B cell (primary cell): ENCODE data around the gene ZNF701. TPM values are rescaled to one million over a fixed set of nuclear protein-coding genes. Genes with fewer than 3 reads are reported as not detected.

Experiments
- ATAC-seq: fragments of 200-7000 bp; cut with Tn5 transposase; one replicate; pipeline ENCODE4 v1.10.0; 2021; ENCODE audit warnings: low read depth, mild to moderate bottlenecking, moderate number of reproducible peaks, moderate library complexity
- CTCF ChIA-PET: fragments of 350-600 bp; sonication (Branson Sonifier 250); formaldehyde crosslinking; loops from one replicate; lab custom pipeline; 2021; ENCODE audit warnings: antibody characterized with exemption, inconsistent platforms; lab: Charles Lee
- POLR2A ChIA-PET: fragments of 350-600 bp; sonication (Branson Sonifier 250); formaldehyde crosslinking; loops from one replicate; lab custom pipeline; 2021; ENCODE audit warnings: antibody characterized with exemption; lab: Charles Lee
- DNase-seq: peaks from one replicate; pipeline ENCODE4 v3.0.0; 2013
- H2AFZ ChIP-seq: 2 replicates; pipeline ENCODE4 v1.6.1; 2012; ENCODE audit warnings: mild to moderate bottlenecking, low read depth, low read length; ENCODE audit not compliant: insufficient read depth, poor library complexity, severe bottlenecking
- H3K27ac ChIP-seq, 2 donors: 1 replicate in 1 of 2; 2 replicates in 1 of 2; pipeline ENCODE4 v1.5.1; 2012 to 2013; ENCODE audit warnings: low read length in 2 of 2, mild to moderate bottlenecking in 2 of 2, moderate library complexity in 1 of 2
- H3K27me3 ChIP-seq, 4 experiments: fragments of 200-600 bp in 1 of 4; sonication (generic) in 1 of 4; replicated peaks in 1 of 4; 1 replicate in 2 of 4; 2 replicates in 2 of 4; pipeline versions ENCODE4 v1.6.1 to v1.7.0; 2013 to 2016; ENCODE audit warnings: low read length in 3 of 4, mild to moderate bottlenecking in 2 of 4, mixed read lengths in 1 of 4, moderate library complexity in 1 of 4; ENCODE audit not compliant: insufficient read depth in 4 of 4, control insufficient read depth in 3 of 4; ENCODE audit errors: control extremely low read depth in 1 of 4
- H3K36me3 ChIP-seq, 2 experiments: replicated peaks in 1 of 2; 1 replicate in 1 of 2; 2 replicates in 1 of 2; pipeline versions ENCODE4 v1.6.1 to v1.7.1; 2013; ENCODE audit warnings: low read length in 1 of 2; ENCODE audit not compliant: insufficient read depth in 2 of 2, control insufficient read depth in 1 of 2; ENCODE audit errors: control extremely low read depth in 1 of 2, extremely low read depth in 1 of 2
- H3K4me1 ChIP-seq, 2 donors: fragments of 200-600 bp in 1 of 2; sonication (generic) in 1 of 2; 1 replicate in 1 of 2; 2 replicates in 1 of 2; pipeline versions ENCODE4 v1.5.1 to v1.6.1; 2013 to 2017; ENCODE audit warnings: low read length in 2 of 2; ENCODE audit not compliant: control insufficient read depth in 2 of 2, insufficient read depth in 2 of 2
- H3K4me2 ChIP-seq: replicated peaks from 2 replicates; pipeline ENCODE3; 2012; ENCODE audit warnings: mild to moderate bottlenecking, low read depth, low read length; ENCODE audit not compliant: poor library complexity, severe bottlenecking
- H3K4me3 ChIP-seq, 5 experiments: fragments of 200-600 bp in 1 of 5; sonication (generic) in 1 of 5; 1 replicate in 3 of 5; 2 replicates in 2 of 5; pipeline versions ENCODE4 v1.5.1 to v1.7.0; 2011 to 2016; ENCODE audit warnings: low read length in 4 of 5, mild to moderate bottlenecking in 4 of 5, low read depth in 2 of 5, control low read depth in 1 of 5, moderate library complexity in 1 of 5; ENCODE audit not compliant: insufficient read depth in 1 of 5; ENCODE audit errors: control extremely low read depth in 1 of 5, extremely low read depth in 1 of 5
- H3K79me2 ChIP-seq: fragments of 200-600 bp; sonication (generic); one replicate; pipeline ENCODE4 v1.6.0; 2016; ENCODE audit warnings: low read length; ENCODE audit not compliant: control insufficient read depth, insufficient read depth
- H3K9ac ChIP-seq: fragments of 200-600 bp; sonication (generic); 2 replicates; pipeline ENCODE4 v1.6.1; 2017; ENCODE audit warnings: mild to moderate bottlenecking, low read length, moderate library complexity
- H3K9me3 ChIP-seq, 3 donors: one replicate each; pipeline versions ENCODE4 v1.6.1 to v1.7.1; 2013; ENCODE audit warnings: low read length in 2 of 3; ENCODE audit not compliant: control insufficient read depth in 2 of 3, insufficient read depth in 1 of 3; ENCODE audit errors: control extremely low read depth in 1 of 3
- H4K20me1 ChIP-seq: 2 replicates; pipeline ENCODE4 v1.6.0; 2012; ENCODE audit warnings: mild to moderate bottlenecking, low read length; ENCODE audit not compliant: insufficient read depth, control insufficient read depth, poor library complexity, severe bottlenecking
- H3K27ac Mint-ChIP-seq: one replicate; pipeline ENCODE4 v1.8.0; 2021; ENCODE audit warnings: mixed read lengths
- H3K27me3 Mint-ChIP-seq: one replicate; pipeline ENCODE4 v1.8.0; 2021; ENCODE audit warnings: mixed read lengths
- H3K4me1 Mint-ChIP-seq: one replicate; pipeline ENCODE4 v1.8.0; 2021; ENCODE audit warnings: mixed read lengths
- H3K4me3 Mint-ChIP-seq: one replicate; pipeline ENCODE4 v1.8.0; 2021; ENCODE audit warnings: mixed read lengths
- H3K9me3 Mint-ChIP-seq: one replicate; pipeline ENCODE4 v1.8.0; 2022; ENCODE audit warnings: mixed read lengths; ENCODE audit not compliant: insufficient read depth
- CTCF ChIP-seq: fragments of 200-600 bp; IDR thresholded peaks from one replicate; pipeline ENCODE4 v1.8.0; 2022; ENCODE audit warnings: antibody characterized with exemption, mild to moderate bottlenecking
- EZH2 ChIP-seq: IDR thresholded peaks from 2 replicates; pipeline ENCODE4 v1.6.1; 2012; ENCODE audit warnings: borderline replicate concordance, low read depth, mild to moderate bottlenecking, moderate library complexity, low read length; ENCODE audit not compliant: insufficient read depth, poor library complexity, severe bottlenecking
- WGBS: methylation state at CpG from one replicate; pipeline ENCODE4 v1.1.5; 2013; ENCODE audit warnings: missing lambda C conversion rate; ENCODE audit not compliant: insufficient coverage; 5-methylcytosine and 5-hydroxymethylcytosine counted together
- intact Hi-C: fragments of 100-400 bp; cut with micrococcal nuclease; formaldehyde crosslinking; loops from one replicate; pipeline ENCODE4 v1.10.0; 2022
- polyA plus RNA-seq: library from polyadenylated mRNA; depleted of rRNA; stranded (reverse); fragments of >200 nt; gene quantifications from 2 replicates; pipeline ENCODE4 v1.2.3, GENCODE V29; 2012
- total RNA-seq, 2 donors: library from RNA; stranded (reverse); fragments of 120-200 nt in 1 of 2; gene quantifications; 1 replicate in 1 of 2; 2 replicates in 1 of 2; pipeline versions ENCODE4 v1.2.3 to v1.2.4, GENCODE V29; 2013 to 2022

Gene ZNF701
- total and polyA plus RNA-seq, 2 donors (not counting 1 experiment from before 2014, with no cell fraction given) = 13.0 to 49.2 TPM

DNA sequence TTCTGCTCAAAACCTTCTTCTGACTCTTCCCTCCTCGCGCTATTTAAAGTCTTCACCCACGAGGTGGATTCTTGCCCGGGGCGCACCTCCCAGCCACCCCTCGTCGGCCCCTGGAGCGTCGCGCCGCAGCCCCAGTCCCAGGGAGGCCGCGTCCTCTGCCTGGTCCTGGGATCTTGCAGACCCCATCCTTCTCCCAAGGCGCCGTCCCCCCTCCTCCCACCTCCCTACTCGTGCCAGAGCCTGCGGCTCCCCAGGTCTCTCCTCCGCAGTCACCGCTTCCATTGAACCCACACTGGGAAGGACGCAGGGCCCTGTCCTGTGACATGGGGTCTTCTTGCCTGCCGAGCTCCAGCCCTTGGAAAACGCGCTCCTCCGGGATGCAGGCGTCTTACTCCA, 42.1 kb upstream of the ZNF701 start:
- ChIA-PET POLR2A (no interaction called here), CTCF (no interaction called here)
- DNase-seq = no peak
- no peaks in the 10 kb centered on the region for H3K36me3 ChIP-seq
- intact Hi-C loops = loop anchor here (1.0 to 5.0 kb wide), 10 partner anchors 7 to 574 kb away; partner anchors contain the start of genes ZNF160, ZNF320, ZNF480 and ZNF528
- peaks cover 33% of the 10 kb centered on the region for H3K79me2 ChIP-seq
- H3K27me3 Mint-ChIP-seq = no peaks in the 10 kb centered on the region
- 7% methylated on average over 25 of the region's 25 CpGs for WGBS
- H3K4me1 Mint-ChIP-seq = peaks cover 26% of the 10 kb centered on the region
- H3K27ac ChIP-seq = peak overlapping the region; percentile 68 to 94
- peak overlapping the region; percentile 96 for H3K4me3 Mint-ChIP-seq
- no peak for ATAC-seq
- H3K9me3 Mint-ChIP-seq = no peaks in the 10 kb centered on the region
- peak overlapping the region; percentile 96 for H2AFZ ChIP-seq
- H3K27ac Mint-ChIP-seq = peak overlapping the region; percentile 96
- H3K4me1 ChIP-seq = peaks cover 9 to 19% of the 10 kb centered on the region in 2 donors
- H3K4me3 ChIP-seq = peak overlapping the region; percentile 60 to 97 (median 79)
- peak overlapping the region; percentile 98 for H3K9ac ChIP-seq
- peak overlapping the region; percentile 94 for H3K4me2 ChIP-seq
- no peaks in the 10 kb centered on the region for H3K27me3 ChIP-seq
- peaks cover 0 to 48% (median under 1%) of the 10 kb centered on the region in 3 donors for H3K9me3 ChIP-seq
- TF ChIP-seq CTCF = no peak
- no peak for TF ChIP-seq EZH2
- no peaks in the 10 kb centered on the region for H4K20me1 ChIP-seq

- H3K36me3 ChIP-seq = peaks cover 0 to 4% of the 10 kb centered on the region in 2 experiments
- H3K4me3 ChIP-seq = no peak overlapping the region
- Mint-ChIP-seq H3K9me3 (no peaks in the 10 kb centered on the region), H3K4me1 (peaks cover 46% of the 10 kb centered on the region), H3K27ac (no peak overlapping the region), H3K4me3 (no peak overlapping the region), H3K27me3 (no peaks in the 10 kb centered on the region)
- peaks cover 0 to 20% (median 0%) of the 10 kb centered on the region in 3 donors for H3K9me3 ChIP-seq
- ChIA-PET CTCF (no interaction called here), POLR2A (no interaction called here)
- peaks cover 56% of the 10 kb centered on the region for H3K79me2 ChIP-seq
- DNase-seq (no peak), ATAC-seq (no peak)
- H3K9ac ChIP-seq = no peak overlapping the region
- H3K4me1 ChIP-seq = peaks cover 11 to 30% of the 10 kb centered on the region in 2 donors
- H3K27ac ChIP-seq = no peak overlapping the region
- intact Hi-C loops = no loop called here
- H4K20me1 ChIP-seq = no peaks in the 10 kb centered on the region
- no peaks in the 10 kb centered on the region for H3K27me3 ChIP-seq
- no peak overlapping the region for H3K4me2 ChIP-seq
- WGBS = no CpG with 5 or more reads among the region's 2 CpGs
- H2AFZ ChIP-seq = no peak overlapping the region
- no peak for TF ChIP-seq CTCF
Observed at GRCh38 chr19:52532480-52532879, 37.6 kb upstream of the ZNF701 start.
